ENCODE results near the gene RUNX3.

RUNX3 gene

GRCh38 chr1:24969596-24970398 lies 39.7 kb upstream of the RUNX3 start:
- Histone ChIP-seq H3K9me3 (peaks cover 10% of the 10 kb centered on the region), H3K27me3 (no peaks in the 10 kb centered on the region), H4K20me1 (no peaks in the 10 kb centered on the region)

GRCh38 chr1:24968941-24969585 lies 39.0 kb upstream of the RUNX3 start:
- H3K9me3 ChIP-seq = peaks cover 3% of the 10 kb centered on the region
- no peaks in the 10 kb centered on the region for H3K36me3 ChIP-seq
- H3K27me3 ChIP-seq = no peaks in the 10 kb centered on the region
- TF ChIP-seq Cebpa-rat (IDR thresholded peaks at IDR 0.05) = no peak
- H3K4me3 ChIP-seq = no peak overlapping the region
- H3K4me2 ChIP-seq = no peak overlapping the region
- no peak overlapping the region for H3K9ac ChIP-seq
- no peak overlapping the region for H3K27ac ChIP-seq
- no peaks in the 10 kb centered on the region for H4K20me1 ChIP-seq
- H3K4me1 ChIP-seq = peaks cover 61% of the 10 kb centered on the region

More at GRCh38 chr1:24969596-24970398, 39.7 kb upstream of the RUNX3 start:
- H3K4me1 ChIP-seq = peaks cover 54% of the 10 kb centered on the region
- TF ChIP-seq Cebpa-rat (IDR thresholded peaks at IDR 0.05) = no peak
- peak overlapping the region; percentile 39 for H3K4me2 ChIP-seq
- H3K9ac ChIP-seq = no peak overlapping the region; the same call in 1 of the 2 replicates
- no peak overlapping the region for H3K4me3 ChIP-seq
- H3K36me3 ChIP-seq = no peaks in the 10 kb centered on the region
- H3K27ac ChIP-seq = no peak overlapping the region; the same call in 1 of the 2 replicates

GRCh38 chr1:24967962-24968361 lies 37.9 kb upstream of the RUNX3 start:
- peaks cover 72% of the 10 kb centered on the region for H3K4me1 ChIP-seq
- TF ChIP-seq Cebpa-rat (IDR thresholded peaks at IDR 0.05) = no peak
- no peaks in the 10 kb centered on the region for H3K9me3 ChIP-seq
- H3K4me3 ChIP-seq = no peak overlapping the region
- H3K36me3 ChIP-seq = no peaks in the 10 kb centered on the region
- no peaks in the 10 kb centered on the region for H4K20me1 ChIP-seq
- no peaks in the 10 kb centered on the region for H3K27me3 ChIP-seq
- no peak overlapping the region for H3K4me2 ChIP-seq
- no peak overlapping the region for H3K9ac ChIP-seq
- H3K27ac ChIP-seq = no peak overlapping the region

- no peak for TF ChIP-seq Cebpa-rat (IDR thresholded peaks at IDR 0.05)
- Histone ChIP-seq H3K9ac (no peak overlapping the region), H3K4me3 (no peak overlapping the region), H4K20me1 (no peaks in the 10 kb centered on the region), H3K9me3 (no peaks in the 10 kb centered on the region), H3K4me1 (peaks cover 73% of the 10 kb centered on the region), H3K27me3 (no peaks in the 10 kb centered on the region), H3K4me2 (no peak overlapping the region), H3K27ac (no peak overlapping the region), H3K36me3 (no peaks in the 10 kb centered on the region)
Measured at GRCh38 chr1:24967555-24967954, 37.5 kb upstream of the RUNX3 start.

- Histone ChIP-seq H3K27me3 (no peaks in the 10 kb centered on the region), H3K9ac (no peak overlapping the region), H3K4me2 (peak overlapping the region; percentile 90; the same call in 1 of the 2 replicates), H3K4me1 (peaks cover 69% of the 10 kb centered on the region), H3K4me3 (no peak overlapping the region), H3K36me3 (no peaks in the 10 kb centered on the region), H4K20me1 (no peaks in the 10 kb centered on the region), H3K27ac (0 out of 2 replicates have a peak overlapping the region, but pooled peaks have one; percentile 11), H3K9me3 (no peaks in the 10 kb centered on the region)
- no peak for TF ChIP-seq Cebpa-rat (IDR thresholded peaks at IDR 0.05)
Measured at GRCh38 chr1:24966724-24967346, 36.8 kb upstream of the RUNX3 start.

GRCh38 chr1:24966121-24966723 lies 36.1 kb upstream of the RUNX3 start:
- peak overlapping the region; percentile 83 for H3K27ac ChIP-seq
- peak overlapping the region; percentile 56; the same call in 1 of the 2 replicates for H3K9ac ChIP-seq
- peaks cover 63% of the 10 kb centered on the region for H3K4me1 ChIP-seq
- H3K36me3 ChIP-seq = no peaks in the 10 kb centered on the region
- TF ChIP-seq Cebpa-rat (IDR thresholded peaks at IDR 0.05) = no peak
- H3K4me3 ChIP-seq = no peak overlapping the region
- H3K4me2 ChIP-seq = peak overlapping the region; percentile 90
- no peaks in the 10 kb centered on the region for H3K27me3 ChIP-seq
- H3K9me3 ChIP-seq = no peaks in the 10 kb centered on the region
- no peaks in the 10 kb centered on the region for H4K20me1 ChIP-seq

GRCh38 chr1:24965571-24965930 lies 35.5 kb upstream of the RUNX3 start:
- no peak for TF ChIP-seq Cebpa-rat (IDR thresholded peaks at IDR 0.05)
- peak overlapping the region; percentile 56 for H3K9ac ChIP-seq

GRCh38 chr1:24964811-24965570 lies 34.9 kb upstream of the RUNX3 start:
- Histone ChIP-seq H3K9ac (peak overlapping the region; percentile 56), H4K20me1 (no peaks in the 10 kb centered on the region), H3K27ac (peak overlapping the region; percentile 83), H3K27me3 (no peaks in the 10 kb centered on the region), H3K9me3 (no peaks in the 10 kb centered on the region), H3K4me3 (peak overlapping the region; percentile 47), H3K4me2 (peak overlapping the region; percentile 90), H3K36me3 (no peaks in the 10 kb centered on the region), H3K4me1 (peaks cover 51% of the 10 kb centered on the region)
- no peak for TF ChIP-seq Cebpa-rat (IDR thresholded peaks at IDR 0.05)

More at GRCh38 chr1:24965571-24965930, 35.5 kb upstream of the RUNX3 start:
- Histone ChIP-seq H3K9me3 (no peaks in the 10 kb centered on the region), H3K27me3 (no peaks in the 10 kb centered on the region), H3K27ac (peak overlapping the region; percentile 83), H3K4me1 (peaks cover 56% of the 10 kb centered on the region), H3K4me2 (peak overlapping the region; percentile 90), H3K36me3 (no peaks in the 10 kb centered on the region), H3K4me3 (peak overlapping the region; percentile 47), H4K20me1 (no peaks in the 10 kb centered on the region)

Measured in BLaER1 (cell line).